ENCODE measurements around the gene CNGB1.
"Not testable (repeated sequence)": the region's sequence is repeated elsewhere in the genome, so short reads cannot be mapped to it uniquely, and the experiment has no call there.

Gene CNGB1

DNA sequence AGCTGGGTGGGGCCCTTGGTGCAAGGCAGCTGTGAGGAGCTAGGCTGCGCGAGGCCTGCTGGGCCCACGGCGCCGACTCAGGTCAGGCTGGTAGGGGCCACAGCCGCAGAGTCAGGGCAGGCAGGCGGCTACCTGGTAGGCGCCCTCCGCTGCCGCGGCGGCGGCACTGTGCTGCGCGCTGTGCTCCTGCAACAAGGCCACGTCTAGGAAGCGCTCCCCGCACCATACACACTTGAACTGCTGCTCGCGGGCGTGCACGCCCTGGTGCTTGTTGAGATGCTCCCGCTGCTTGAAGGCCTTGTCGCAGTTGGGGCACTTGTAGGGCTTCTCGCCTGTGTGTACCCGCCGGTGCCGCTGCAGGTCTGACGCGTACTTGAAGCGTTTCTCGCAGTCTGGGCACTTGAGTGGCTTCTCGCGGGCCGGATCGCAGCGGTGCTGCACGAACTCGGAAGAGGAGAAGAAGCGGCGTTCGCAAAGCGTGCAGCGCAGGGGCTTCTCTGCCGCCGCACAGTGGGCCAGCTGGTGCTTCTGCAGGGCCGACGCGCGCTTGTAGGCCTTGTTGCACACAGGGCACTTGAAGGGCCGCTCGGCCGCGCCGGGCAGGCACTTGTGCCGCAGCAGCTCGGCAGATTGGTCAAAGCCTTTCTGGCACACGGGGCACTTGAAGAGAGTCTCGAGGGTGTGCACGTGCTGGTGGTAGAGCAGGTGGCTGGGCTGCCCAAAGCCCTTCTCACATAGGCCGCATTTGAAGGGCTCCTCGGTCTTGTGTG lies 25.7 kb upstream of the CNGB1 start:
- DNase-seq = no peak

- DNase-seq = no peak
Observed at GRCh38 chr16:57995721-57996405, 24.9 kb upstream of the CNGB1 start.

- DNase-seq = no peak
Observed at GRCh38 chr16:57994778-57995177, 23.9 kb upstream of the CNGB1 start.

DNA sequence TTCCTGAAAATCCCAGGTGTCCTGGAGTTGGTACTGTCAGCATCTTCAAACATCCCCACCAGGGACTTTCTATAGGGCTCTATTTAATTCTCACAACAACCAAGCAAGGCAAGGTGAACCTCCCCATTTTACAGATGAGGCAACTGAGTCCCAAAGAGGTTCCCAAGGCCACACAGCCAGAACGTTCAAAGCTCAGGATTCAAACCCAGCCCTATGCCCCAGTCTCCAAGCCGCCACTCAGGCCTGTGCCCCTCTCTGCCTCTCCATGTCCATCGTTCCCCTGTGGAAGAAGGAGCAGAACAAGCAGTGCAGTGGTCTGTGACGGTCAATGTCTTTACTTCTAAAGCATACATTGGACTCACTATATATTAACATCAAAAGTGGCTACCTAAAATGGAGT lies 23.4 kb upstream of the CNGB1 start:
- DNase-seq = no peak

- DNase-seq = no peak
Observed at GRCh38 chr16:57993897-57994296, 23.0 kb upstream of the CNGB1 start.

GRCh38 chr16:57993438-57993837 lies 22.5 kb upstream of the CNGB1 start:
- DNase-seq = no peak

- DNase-seq = no peak
Observed at GRCh38 chr16:57992084-57992483, 21.2 kb upstream of the CNGB1 start.

GRCh38 chr16:57991551-57992059 lies 20.7 kb upstream of the CNGB1 start:
- DNase-seq = no peak

GRCh38 chr16:57988929-57989328 lies 18.0 kb upstream of the CNGB1 start:
- no peak for DNase-seq

- no peak for DNase-seq
Observed at GRCh38 chr16:57987441-57988177, 16.7 kb upstream of the CNGB1 start.

DNA sequence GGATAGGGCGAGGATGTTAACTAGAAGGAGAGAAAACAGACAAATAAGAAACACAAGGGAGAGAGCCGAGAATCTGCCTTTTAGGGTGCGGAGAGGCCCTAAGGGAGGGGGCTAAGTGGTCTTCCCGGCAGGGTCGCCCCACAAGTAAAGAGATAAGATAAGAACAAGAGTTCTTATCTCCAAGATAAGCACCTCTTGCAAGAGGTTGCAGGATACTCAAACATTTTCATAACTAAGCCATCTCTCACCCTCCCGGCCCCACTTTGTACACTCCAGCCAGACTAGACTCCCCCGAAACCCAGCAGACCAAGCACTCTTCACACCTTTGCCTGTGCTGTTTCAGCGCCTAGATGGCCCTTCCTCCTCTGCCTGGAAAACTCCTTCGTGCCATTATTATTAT lies 15.3 kb upstream of the CNGB1 start:
- no peak for DNase-seq

GRCh38 chr16:57985204-57986181 lies 14.6 kb upstream of the CNGB1 start:
- no peak for DNase-seq

DNA sequence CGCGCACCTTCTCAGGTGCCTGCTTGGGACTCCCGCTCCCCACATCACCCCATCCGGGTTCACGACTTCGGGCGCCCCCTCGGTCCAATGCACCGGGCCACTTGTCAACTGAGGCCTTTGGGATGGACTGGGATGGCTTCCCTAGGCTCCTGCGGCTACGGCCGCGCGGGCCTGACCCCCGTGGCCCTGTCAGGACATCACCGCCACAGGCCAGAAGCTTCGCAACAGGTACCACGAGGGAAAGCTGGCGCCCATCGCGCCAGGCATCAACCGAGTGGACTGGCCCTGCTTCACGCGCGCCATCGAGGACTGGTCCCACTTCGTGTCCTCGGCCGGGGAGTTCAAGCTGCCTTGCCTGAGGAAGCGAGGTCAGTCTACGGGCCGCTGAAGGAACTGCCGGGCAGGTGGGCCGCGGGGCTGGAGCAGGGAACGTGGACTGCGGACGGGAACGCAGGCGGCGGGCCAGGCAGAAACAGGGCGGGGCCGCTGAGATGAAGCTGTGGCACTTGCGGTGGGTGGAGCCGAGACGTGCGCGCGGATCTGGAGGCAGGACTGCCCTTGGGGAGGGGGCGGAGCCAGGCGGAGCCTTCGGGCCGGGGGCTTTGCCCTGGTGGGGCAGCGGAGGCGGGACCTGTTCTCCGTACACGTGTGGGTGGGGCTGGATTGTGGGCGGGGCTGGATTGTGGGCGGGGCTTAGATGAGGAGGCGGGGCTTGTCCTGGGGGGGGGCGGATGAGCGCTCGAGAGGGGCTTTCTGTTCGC lies 13.7 kb upstream of the CNGB1 start:
- peak; percentile 76 to 88 (median 82) for DNase-seq

DNA sequence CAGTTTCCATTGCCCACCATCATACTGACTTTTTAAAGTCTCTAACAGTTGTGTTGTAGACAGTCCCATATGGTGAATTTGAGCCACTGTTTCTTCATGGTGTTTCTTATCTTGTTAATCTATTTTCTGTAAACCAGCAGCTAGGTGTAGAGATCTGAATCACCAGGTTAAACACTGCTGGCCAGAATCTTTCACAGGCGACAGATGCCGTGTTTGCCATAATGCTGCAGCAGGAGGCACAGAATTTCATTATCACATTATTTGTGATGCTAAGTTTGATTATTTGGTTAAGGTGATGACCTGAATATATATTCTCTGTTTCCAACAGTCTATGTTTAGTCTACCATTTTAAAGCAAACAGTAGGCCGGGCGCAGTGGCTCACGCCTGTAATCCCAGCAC lies 11.5 kb upstream of the CNGB1 start:
- DNase-seq = no peak

DNA sequence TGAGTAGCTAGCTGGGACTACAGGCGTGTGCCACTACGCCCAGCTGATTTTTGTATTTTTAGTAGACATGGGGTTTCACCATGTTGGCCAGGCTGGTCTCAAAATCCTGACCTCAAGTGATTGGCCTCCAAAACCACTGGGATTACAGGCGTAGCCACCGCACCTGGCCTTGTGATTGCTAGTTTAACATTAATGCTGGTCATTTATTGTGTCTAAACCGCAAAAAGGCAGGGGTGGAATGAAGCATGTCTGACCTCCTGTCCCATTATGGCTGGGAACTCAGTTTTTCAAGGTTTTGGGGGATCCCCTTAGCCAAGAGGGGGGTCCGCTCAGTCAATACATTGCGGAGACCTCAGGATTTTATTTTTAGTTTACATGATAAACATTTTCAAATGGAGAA lies 10.7 kb upstream of the CNGB1 start:
- no peak for DNase-seq

- no peak for DNase-seq
Observed at GRCh38 chr16:57979006-57979585, 8.2 kb upstream of the CNGB1 start.

DNA sequence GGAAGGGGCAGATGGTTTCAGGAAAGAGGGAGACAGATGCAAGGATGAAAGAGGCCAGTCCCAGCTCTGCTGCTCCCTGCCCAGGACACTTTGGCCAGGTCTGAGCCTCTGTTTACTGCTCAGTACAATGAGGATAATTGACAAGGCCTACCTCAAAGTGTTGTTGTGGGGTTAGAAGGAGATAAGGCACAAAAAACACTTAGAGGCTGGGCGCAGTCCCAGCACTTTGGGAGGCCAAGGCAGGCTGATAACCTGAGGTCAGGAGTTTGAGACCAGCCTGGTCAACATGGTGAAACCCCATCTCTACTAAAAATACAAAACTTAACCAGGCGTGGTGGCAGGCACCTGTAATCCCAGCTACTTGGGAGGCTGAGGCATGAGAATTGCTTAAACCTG lies 7.1 kb upstream of the CNGB1 start:
- DNase-seq = not testable (repeated sequence)

GRCh38 chr16:57977418-57978069 lies 6.6 kb upstream of the CNGB1 start:
- DNase-seq = no peak

GRCh38 chr16:57976331-57976796 lies 5.4 kb upstream of the CNGB1 start:
- no peak for DNase-seq

- DNase-seq = no peak
Observed at GRCh38 chr16:57972306-57972705, 1.4 kb upstream of the CNGB1 start.

GRCh38 chr16:57971848-57972247 lies 920 bp upstream of the CNGB1 start:
- DNase-seq = no peak
